HG03175 (cell line): ENCODE data around the gene RAB23.

Experiments used
- ATAC-seq: cut with Tn5 transposase; IDR thresholded peaks from one replicate; pipeline ENCODE4 v1.9.1; 2021; ENCODE audit warnings: mild to moderate bottlenecking, moderate library complexity; ENCODE audit not compliant: unreplicated experiment

Gene RAB23

DNA sequence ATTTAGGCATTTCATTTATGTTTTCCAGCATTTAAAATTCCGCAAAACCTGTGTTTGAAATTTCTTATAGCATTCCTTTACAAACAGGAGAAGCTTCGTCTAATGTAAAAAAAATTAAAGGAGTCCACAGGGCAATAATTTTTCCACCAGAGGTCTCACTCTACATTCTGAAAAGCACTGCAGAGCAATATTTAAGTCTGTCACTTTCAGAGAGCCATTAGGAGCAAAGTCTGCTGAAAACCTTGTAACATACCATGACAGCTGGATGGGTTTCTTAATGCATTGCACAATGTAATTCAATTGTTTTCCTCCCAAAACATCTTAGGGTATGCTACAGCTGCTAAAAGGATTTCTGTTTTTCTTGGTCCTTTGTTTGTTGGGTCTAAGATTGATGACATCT is 32.0 kb downstream of the RAB23 start:
- ATAC-seq: no peak

DNA sequence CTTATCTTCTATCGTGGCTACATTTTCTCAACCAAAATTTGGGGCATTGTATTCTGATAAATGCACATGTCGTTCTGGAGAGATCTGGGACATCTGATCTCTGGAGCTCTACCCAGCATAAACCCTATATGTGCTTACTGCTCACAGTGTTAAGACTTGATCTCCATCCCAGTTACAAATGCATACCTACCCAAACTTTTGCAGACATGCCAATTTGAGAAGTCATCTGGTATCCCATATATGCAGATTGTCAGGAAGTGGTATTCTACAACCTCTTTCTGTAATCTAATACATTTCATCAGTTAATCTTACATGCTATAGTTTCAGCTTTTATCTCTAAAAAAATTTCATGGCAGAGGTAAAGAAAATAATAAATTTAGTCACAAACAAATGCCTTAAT is 38.8 kb downstream of the RAB23 start:
- no peak for ATAC-seq

DNA sequence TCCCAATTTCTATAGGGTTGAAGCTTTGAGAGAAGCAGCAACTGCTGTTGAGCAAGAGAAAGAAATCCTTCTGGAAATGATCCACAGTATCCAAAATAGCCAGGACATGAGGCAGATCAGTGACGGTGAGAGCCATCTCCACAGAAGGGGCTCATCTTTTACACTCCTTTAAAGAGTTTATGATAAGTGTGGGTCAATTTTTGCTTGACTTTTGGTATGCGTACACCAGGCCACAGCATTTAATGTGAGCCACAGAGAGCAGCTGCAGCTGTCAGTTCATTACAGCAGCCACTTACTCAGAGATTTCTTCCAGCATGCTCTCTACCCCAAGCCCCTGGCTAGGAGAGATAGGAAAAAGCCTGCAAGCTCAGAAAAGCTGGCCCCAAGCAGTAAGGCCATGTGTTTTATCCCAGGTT is 40.1 kb downstream of the RAB23 start:
- no peak for ATAC-seq

DNA sequence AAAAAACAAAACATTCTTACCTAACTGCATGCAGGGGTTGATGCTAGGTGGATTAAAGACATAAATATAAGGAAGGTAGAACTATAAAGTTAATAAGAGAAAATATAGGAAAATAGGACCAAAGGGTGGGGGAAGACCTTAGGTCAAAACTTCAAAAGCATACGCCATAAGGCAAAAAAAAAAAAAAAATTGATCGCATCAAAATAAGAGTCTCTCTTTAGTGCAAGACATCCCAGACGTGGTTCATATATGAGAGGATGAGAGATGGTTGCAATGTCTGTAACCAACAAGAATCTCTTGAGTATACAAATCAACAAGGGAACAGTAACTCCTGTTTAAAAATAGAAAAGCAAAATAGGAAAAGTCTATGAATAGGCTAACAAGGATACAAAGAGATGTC is 41.5 kb downstream of the RAB23 start:
- no peak for ATAC-seq

DNA sequence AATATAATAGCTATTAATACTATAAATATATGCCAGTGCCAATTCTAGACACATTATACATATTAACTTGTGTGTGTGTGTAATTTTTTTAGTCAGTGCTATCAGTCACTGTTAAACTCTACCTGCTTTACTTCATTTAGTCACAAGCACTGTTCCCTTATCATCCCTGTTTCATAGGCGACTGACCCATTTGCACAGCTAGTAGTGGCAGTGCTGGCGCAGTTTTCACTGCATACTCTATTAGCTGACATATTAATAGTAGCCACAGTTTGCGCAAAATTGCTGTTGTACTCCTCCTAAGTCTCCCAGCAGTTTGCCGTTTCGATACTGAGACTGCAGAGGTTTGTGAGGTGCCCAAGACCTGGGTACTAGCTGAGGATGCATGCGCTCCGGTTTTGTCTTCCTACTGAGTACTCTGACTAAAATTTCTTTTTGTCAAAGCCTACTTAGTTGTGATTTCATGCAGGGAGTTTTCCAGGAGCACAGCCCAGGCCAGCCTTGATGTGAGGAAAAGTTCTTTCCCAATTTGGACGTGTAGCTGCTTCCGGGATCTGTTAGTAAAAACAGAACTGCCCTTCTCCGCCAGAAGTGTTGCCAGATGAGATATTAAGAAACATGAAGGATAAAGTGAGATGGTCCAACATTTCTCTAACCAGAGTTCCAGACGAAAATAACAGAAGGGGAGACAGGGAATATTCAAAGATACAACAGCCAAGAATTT is 44.4 kb downstream of the RAB23 start:
- no peak for ATAC-seq

DNA sequence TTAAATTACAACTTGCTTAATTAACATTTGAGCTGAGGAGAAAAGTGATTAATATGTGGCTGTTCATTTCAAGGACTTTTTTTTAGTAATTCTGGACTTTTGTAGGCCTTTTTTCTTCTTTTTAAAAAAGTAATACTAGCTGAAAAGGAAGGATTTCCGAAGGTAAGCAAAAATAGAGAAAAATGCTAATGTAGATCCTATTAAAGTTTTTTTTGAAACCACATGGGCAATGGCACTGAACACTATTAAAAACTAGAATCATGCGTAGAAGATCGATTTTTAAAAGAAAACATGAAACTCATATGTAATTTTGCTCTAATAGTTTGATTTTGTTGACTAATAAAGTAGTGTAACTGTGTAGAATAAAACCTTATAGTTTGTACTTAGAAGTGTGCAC is 47.6 kb downstream of the RAB23 start:
- ATAC-seq: no peak

DNA sequence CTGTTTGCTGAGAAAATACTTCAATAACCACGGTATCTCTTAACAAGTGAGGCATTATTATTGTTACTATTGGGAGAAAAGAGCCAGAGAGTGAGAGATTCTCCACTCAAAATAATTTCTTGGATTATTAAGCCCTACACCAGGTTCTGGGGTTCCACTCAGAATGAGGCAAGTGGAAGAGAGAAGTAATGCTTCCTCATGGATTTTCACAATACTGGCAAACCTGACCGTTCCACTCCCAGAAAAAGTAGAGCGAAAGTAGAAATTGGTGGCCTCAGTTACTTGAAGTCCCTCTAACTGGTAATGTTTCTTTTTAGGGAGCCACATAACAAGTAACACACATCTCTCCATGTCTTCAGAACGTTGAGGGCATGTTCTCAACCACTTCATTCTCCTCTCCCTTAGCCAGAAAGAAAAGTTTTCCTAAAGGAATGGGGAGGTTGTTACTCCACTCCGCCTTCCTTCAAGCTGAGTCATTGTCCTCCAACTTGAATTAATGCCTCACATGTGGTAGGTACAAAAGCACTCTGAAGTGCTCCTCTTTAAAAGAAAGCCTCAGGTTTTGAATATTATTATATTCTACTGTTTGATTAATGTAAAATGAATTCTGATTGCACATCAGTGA is 48.1 kb downstream of the RAB23 start:
- ATAC-seq: no peak

DNA sequence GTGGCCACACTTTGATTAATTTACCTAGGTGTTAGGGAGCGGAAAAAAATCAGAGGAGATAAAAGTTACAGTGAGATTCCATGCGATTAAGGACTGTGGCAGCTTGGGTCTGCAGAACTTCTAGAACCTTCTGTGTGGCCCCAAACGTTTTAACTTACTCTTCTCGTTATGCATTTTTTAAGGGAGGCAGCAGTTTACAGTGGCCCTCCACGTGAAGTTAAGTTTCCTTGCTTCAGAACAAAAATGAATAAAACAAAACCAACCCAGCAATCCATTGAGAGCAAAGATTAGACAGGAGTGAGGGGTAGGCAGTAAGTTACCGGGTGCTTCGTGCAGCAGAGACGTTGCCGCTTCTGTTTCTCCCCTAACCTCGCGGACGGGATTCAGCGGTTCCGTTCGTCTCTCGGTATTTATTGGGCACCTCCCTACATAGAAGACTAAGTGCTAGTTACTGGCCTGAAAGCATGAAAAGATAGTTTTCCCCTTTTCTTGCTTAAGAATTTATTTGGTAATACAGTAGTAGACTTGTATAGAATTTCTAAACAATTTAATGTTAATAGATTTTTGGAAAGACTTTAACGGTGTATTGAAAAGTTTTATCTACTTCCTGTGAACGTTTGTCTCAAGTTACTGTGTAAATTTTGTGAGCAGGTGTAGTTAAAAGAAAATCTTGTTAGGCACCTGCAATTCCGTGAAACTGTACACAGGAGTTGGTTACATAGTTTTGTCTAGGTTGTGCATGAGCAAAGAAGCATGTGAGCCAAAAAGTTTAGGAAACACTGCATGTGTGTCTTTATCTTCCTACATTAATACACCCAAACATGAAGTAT is 48.8 kb downstream of the RAB23 start:
- ATAC-seq: no peak

DNA sequence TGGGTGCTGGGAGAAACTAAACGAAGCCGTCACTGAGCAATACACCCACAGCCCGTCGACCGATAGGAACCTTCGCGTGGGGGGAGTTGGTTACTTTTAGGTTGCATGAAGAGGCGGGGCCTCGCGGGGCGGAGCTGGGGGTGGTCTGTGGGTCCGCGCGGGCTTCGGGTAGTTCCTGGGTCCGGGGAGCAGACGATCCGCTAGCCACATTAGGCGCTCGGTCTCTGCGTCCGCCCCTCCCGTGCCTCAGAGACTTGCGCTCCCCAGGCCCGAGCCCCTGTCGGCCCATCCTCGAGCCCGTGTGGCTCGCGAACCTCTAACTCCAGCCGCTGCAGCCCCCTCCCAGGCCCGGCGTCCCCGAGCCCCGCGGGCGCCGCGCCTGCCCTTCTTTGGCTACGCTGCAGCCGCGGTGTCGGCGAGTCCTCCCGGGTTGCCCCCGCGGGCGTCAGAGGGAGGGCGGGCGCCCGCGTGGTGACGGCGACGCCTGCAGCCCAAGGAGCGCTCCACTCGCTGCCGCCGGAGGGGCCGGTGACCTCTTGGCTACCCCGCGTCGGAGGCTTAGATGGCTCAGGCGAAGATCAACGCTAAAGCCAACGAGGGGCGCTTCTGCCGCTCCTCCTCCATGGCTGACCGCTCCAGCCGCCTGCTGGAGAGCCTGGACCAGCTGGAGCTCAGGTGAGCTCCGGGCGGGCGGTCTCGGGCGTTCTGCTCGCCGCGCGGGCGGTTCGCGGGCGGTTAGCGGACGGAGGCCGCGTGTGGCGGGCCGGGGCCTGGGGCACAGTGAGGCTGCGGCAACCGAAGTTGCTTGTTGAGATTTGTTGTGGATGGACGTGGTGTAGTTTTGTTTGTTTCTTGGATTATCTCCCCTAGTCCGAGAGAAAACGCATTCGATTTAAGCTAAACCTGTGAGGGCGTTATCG is 49.7 kb downstream of the RAB23 start, which contains the start of gene BAG2:
Gene BAG2, plus strand, starts transcription at position 191 of the 920 bp plus-strand sequence. Its CDS starts 372 bp downstream, at position 563.
- peak; percentile 90 for ATAC-seq

DNA sequence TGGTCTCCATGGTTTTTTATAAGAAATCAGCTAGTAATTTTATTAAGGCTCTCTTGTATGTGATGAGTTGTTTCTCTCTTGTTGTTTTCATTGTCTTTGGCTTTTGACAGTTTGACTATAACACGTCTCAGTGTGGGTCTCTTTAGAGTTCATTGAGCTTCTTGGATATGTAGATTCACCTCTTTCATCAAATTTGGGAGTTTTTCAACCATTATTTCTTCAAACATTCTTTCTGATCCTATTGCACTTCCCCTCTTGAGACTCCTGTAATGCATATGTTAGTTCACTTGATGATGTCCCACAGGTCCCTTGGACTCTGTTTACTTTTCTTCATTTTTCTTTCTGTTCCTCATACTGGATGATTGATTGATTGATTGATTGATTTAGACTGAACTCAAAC is 57.0 kb downstream of the RAB23 start:
- no peak for ATAC-seq

DNA sequence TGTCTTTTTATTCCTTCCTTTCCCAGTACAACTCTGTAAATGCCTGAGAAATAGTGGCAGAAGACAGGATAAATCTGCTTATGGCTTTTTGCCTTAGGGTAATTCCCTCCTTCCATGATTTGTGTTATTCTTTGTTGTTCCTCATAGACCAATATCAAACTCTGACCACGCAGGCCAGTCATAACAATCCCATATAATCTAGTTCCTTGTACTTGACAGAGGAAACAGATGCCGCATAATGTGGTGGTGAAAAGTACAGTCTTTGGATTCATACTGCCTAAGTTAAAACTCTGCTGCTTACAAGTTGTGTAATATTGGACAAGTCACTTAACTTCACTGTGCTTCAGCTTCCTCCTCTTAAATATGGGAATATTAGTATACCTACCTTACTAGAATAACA is 58.2 kb downstream of the RAB23 start:
- no peak for ATAC-seq

DNA sequence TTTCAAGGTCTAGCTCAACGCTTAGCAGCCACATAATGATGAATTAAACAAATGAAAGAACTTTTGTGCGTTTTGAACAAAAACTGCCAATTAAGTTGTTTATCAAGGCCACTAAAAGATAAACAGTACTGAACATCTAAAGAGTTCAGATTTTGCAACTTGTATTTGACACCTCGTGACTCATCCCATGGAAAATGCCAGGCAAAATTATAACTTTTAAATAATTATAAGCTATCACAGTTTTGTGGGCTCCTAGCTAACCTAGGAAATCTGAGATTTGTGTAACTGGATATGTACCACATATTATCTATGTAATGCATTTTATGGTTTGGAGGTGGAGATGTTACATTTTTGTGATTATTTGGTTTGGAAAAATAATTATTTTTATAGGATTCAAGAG is 59.6 kb downstream of the RAB23 start:
- ATAC-seq: no peak

DNA sequence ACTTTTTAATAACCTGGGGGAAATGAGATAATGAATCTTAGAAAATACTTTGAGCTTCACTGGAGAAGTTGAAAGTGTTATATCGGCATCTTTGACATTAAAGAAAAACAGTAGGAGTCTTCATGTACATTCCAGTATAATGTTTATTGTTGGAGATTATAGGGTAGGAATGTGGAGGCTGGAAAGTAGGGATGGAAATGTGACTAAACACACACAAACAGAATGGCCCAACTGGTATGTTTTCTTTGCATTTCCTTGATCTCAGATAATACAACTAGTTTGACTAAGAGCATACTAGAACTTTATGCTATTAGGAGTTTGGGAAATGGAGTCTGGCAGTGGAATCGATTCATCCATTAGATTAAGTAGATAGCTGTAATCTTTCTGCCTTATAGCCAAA is 60.1 kb downstream of the RAB23 start:
- ATAC-seq: no peak

DNA sequence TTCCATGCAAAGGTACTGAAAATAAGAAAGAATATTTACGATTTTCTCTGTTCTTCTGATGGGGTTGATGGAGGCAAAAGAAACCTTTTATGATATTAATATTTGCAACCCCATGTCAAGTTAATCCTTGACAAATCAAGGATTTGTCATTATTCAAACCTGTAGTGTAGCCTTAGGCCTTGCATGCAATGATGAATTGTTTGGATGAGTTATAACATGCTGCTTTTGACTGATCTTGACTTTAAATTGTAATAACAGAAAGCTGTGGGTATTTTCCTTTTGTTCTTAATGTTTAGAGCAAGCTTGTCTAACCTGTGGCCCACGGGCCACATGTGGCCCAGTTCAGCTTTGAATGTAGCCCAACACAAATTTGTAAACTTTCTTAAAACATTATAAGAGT is 63.0 kb downstream of the RAB23 start:
- no peak for ATAC-seq

DNA sequence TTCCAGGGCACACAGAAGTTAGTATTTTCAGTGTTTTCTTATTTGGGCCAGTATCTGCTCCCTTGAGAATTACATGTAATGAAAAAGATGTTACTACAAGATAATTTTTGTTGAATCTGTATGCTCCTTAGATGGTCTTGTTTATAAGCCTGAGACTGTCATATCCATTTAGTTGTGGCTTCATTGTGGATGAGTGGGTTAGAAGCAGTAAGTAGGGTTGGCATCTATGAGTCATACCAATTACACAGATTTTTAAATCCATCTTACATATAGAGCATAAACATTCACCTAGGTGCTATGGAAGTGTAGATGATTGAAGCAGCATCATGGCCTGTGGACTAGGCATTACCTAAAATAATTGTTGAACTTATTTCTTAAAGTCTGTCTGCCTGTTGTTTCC is 63.4 kb downstream of the RAB23 start:
- no peak for ATAC-seq

DNA sequence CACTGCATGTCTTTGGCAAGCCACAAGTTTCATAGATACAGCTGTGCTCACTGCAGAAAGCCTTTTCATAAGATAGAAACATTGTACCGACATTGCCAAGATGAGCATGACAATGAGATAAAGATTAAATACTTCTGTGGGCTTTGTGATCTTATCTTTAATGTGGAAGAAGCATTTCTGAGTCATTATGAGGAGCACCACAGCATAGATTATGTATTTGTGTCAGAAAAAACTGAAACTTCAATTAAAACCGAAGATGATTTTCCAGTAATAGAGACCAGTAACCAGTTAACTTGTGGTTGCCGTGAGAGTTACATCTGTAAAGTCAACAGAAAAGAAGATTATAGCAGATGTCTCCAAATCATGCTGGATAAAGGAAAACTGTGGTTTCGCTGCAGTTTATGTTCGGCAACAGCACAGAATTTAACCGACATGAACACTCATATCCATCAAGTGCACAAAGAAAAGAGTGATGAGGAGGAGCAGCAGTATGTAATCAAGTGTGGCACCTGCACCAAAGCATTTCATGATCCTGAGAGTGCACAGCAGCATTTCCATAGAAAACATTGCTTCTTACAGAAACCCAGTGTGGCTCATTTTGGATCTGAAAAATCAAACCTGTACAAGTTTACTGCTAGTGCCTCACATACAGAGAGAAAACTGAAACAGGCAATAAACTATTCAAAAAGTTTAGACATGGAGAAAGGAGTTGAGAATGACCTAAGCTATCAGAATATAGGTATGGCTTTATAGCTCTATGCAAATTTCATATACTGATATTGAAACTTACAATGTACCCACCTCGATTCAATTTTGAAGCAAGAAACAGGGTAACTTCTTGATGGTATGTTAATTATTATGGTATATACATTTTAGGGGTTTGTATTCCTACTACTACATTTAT is 73.9 kb downstream of the RAB23 start:
- ATAC-seq: no peak

DNA sequence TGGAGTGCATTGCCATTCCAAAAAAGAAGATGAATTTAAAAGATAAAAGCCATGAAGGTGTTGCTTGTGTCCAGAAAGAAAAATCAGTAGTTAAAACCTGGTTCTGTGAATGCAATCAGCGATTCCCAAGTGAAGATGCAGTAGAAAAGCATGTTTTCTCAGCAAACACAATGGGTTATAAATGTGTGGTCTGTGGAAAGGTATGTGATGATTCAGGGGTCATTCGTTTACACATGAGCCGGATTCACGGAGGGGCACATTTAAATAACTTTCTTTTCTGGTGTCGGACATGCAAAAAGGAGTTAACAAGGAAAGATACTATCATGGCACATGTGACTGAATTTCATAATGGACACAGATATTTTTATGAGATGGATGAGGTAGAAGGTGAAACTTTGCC is 74.7 kb downstream of the RAB23 start:
- no peak for ATAC-seq

DNA sequence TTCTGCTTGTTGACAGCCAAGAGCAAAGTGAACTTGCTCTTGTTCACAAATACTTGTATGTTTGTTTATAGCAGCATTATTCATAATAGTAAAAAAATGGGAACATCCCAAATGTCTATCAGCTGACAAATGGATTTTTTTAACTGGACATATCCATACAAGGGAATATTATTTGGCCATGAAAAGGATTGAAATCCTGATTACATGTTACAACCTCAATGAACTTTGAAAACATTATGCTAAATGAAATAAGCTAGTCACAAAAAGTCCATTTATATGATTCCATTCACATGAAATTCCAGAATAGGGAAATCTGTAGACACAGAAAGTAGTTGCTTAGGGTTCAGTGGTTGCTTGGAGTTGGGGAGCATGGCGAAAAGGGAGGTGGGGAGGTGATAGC is 78.4 kb downstream of the RAB23 start:
- no peak for ATAC-seq

DNA sequence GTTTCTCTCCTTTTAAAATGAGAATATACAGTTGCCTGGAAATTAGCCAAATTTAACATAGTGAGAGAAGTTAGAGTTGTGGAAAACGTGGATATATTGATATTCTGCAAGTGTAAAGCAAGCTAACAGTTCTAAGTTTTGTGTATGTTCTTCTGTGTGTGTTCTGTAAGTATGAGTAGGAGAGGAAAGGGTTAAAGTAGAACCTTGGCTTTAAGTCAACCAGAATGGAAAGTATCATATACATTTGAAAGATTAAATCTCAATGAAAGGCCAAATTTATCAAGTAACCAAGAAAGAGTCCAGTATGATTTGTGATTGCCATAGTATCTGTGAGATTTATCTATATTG is 80.0 kb downstream of the RAB23 start:
- no peak for ATAC-seq
